Brain pericyte (primary cell): ENCODE data around the gene AFDN.
A peak's percentile ranks its signal among the peaks of the same experiment; 100 is the strongest.
"Not testable (repeated sequence)": the region's sequence is repeated elsewhere in the genome, so short reads cannot be mapped to it uniquely, and the experiment has no call there.

Source experiments
- DNase-seq: peaks from one replicate; pipeline ENCODE4 v3.0.0-alpha.2; 2012; ENCODE audit warnings: low read depth, low spot score

Gene AFDN

DNA sequence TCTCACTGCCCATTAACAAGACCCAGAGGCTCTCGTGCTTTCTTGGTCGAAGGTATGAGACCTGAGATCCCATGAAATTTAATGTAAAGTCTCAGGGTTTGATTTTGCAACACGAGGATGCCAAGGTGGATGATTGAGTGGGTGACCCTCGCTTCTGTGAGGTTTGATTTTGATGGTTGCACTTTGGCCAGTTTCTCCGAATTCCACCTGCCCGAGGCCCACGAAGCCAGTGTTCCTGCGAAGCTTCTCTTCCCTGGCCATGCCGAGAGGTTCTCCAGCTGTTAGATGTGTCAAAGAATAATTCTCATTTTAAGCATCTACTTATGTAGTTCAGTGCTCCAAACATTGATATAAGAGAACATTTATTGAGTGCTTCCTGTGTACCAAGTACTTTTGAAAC, 170.9 kb downstream of the AFDN start, which contains the start of gene KIF25:
TSS of gene KIF25 (plus strand) at position 30 of the 400 bp plus-strand sequence. CDS start 31,915 bp downstream, outside the sequence.
- no peak for DNase-seq

DNA sequence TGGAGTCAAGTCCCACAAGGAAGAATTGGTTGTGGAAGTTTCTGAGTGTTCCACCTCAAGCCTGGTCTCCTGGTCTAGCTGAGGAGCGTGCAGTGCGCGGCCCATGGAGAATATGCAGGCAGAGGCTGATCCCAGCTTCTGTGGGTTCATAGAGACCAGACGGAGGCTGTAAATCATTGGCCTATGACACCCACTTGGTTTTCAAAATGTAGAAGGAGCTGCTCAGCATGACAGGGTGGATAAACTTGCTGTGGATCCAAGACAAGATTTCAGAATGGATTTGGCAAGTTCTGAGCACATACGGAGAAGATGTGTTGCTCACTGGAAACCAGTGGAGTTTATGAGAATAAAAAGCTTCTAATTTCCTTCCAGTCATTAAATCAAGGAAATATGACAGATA, 171.5 kb downstream of the AFDN start:
- DNase-seq: no peak

- DNase-seq: no peak
Measured at GRCh38 chr6:168000198-168001028, 173.7 kb downstream of the AFDN start.

- DNase-seq: no peak
Measured at GRCh38 chr6:168001029-168001332, 174.3 kb downstream of the AFDN start.

- DNase-seq: not testable (repeated sequence)
Measured at GRCh38 chr6:168001514-168001913, 174.8 kb downstream of the AFDN start.

DNA sequence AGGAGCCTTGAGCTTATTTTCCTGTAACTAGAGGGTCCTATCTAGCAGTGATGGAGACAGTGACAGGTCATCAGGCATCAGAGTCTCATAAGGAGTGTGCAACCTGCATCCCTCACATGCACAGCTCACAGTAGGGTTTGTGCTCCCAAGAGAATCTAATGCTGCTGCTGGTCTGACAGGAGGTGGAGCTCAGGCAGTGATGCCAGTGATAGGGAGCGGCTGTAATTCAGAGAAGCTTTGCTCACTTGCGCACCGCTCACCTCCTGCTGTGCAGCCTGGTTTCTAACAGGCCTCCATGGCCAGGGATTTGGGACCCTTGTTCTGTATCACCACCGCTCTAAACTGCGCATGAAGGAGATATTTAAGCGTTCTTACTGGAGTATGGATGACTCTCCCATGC, 176.1 kb downstream of the AFDN start:
- no peak for DNase-seq

DNA sequence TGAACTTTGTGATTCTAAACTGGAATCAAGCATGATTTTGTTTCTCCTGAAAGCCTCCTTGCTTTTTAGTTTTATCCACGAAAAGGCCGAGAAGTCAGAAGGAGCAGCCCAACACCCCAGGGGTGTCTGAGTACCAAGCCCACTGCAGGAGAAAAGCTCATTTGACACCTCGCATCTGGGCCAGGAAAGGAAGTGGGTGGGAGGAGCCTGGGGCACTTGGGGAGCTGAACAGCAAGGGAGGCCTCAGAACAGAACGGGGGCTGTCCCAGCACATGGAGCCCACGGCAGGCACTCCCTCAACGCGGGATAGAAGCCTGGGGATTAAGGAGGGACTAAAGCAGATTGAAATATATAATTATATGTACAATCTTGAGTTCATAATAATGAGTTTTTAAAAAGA, 177.3 kb downstream of the AFDN start:
- DNase-seq: no peak

GRCh38 chr6:168004945-168005344, 178.2 kb downstream of the AFDN start:
- no peak for DNase-seq

DNA sequence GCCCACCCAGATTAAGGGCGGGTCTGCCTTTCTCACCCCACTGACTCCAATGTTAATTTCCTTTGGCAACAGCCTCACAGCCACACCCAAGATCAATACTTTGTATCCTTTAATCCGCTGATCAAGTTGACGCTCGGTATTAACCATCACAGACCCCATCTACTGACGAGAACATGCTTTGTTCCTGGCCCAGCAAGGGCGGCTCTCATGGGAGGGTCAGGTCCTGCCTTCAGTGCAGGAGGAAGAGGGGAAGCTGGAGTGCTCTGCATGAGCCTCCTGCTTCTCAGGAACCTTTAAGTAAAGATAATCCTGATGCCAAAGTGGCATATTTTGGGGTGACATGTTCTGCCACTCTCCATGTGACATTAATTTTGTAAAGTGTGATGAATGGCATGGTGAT, 179.1 kb downstream of the AFDN start:
- no peak for DNase-seq

DNA sequence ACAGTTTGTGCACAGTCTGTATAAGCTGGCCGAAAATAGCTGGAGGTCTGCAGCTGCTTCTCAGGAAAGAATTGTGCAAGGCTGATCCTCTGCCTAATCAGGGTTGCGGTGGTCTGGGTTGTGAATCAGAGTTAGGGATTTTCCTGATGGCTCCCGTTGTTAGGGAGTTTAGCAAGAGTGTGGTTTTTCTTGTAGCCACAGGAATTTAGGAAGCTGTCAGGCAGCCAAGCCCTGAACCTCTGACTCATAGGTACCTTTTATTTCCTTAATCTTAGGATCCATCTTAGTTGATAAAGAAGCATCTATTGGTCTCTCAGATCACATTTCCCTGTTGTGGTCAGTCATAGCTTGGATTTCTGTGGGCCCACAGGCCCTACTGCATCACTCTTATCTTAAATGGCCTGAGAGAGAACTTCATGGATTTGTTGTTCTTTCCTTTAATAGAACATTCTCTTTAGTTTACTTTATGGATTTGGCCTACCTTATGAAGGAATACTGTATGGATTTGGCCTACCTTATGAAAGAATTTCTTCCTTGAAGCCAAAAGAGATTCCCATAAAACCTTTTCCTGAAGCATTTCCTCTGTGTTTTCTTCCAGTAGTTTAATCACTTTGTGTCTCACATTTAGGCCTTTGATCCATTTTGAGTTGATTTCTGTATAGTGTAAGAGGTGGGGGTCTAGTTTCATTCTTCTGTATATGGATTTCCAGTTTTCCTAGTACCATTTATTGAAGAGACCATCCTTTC, 181.1 kb downstream of the AFDN start:
- peak; percentile 88 for DNase-seq

DNA sequence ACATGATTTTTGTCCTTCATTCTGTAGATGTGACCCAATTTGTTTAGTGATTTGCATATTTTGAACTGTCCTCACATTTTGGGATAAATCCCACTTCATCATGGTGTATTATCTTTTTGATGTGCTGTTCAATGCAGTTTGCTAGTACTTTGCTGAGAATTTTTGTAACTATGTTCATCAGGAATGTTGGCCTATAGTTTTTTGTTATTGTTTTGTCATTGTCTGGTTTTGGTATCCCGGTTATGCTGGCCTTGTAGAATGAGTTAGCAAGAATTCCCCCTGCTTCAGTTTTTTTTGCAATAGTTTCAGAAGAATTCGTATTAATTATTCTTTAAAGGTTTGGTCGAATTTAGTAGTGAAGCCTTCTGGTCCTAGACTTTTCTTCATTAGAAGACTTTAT, 182.6 kb downstream of the AFDN start:
- DNase-seq: no peak

- no peak for DNase-seq
Measured at GRCh38 chr6:168011291-168011690, 184.6 kb downstream of the AFDN start.

- no peak for DNase-seq
Measured at GRCh38 chr6:168012431-168013249, 185.9 kb downstream of the AFDN start.

GRCh38 chr6:168013250-168013915, 186.7 kb downstream of the AFDN start:
- DNase-seq: no peak

- no peak for DNase-seq
Measured at GRCh38 chr6:168014428-168014827, 187.7 kb downstream of the AFDN start.

DNA sequence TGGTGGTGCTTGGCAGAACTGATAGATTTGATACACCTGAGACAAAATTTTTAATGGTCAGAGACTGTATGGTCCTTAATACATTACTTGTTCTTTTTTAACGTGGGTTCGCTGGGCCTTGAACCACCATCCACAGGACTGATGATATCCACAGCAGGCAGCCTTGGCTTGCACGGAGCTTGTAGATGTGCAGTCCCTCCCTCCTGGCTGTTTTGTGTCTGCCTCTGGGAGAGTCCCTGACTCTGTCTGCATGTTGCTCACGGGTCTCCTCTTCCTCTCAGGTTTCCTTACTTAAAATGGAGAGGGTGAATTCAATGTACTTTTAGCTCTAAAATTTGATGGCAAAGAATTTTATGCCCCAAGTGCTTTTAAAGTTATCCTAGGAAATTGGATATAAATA, 188.3 kb downstream of the AFDN start:
- no peak for DNase-seq

GRCh38 chr6:168015482-168016175, 188.9 kb downstream of the AFDN start:
- no peak for DNase-seq

- no peak for DNase-seq
Measured at GRCh38 chr6:168016176-168016620, 189.5 kb downstream of the AFDN start.

DNA sequence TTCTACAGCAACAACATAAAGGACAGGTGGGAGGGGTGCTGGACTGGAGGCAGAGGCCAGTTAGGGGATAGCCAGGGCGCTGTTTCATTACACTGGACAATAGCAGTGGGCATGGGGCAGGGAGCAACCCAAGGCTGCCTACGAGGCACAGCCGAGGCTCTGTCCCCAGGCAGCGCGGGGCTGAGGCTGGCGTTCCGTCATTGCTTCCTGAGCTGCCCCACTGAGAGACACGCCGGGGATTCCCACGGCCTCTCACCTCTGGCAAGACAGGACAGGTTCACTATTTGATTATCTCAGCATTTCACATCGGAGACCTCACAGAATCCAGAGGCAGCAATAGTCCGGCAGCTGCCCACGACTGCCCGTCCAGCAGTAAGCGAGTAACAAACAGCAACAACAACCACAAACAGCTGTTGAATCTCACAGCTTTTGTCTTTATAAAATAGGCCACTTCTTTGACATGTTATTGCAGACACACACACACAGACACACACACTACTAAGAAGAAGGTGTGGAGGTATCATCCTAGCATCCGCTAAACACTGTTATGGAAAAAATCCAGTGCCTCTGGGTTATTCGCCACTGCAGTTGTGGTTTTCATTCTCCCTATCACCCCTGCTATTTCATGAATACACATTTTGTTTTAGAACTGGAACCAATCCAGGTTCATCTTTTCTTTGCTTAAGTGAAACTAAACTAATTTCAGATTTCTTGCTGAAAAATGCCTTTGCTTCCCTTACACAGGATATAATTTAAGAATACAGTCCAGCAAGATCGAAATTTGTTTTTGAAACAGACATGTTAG, 190.2 kb downstream of the AFDN start:
- DNase-seq: no peak

DNA sequence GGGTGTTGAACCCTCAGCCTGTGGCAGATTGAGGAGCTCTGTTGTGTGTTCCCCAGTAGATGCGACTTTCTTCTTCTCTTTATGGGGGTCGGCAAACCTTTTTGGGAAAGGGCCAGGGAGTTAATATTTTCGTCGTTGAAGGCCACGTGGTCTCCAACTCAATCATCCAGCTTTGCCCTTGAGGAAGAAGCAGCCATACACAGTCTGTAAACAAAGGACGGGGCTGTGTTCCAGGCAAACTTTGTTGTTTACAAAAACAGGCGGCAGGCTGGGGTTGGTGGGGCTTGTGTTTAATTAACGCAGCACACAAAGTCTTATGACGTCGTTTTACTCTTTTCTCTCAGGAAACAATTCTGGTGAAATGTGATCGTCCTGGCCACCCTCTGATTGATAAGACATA, 190.9 kb downstream of the AFDN start:
- no peak for DNase-seq
